Loucy (cell line): ENCODE results near the gene ODAD3.

Experiments used
- EZH2phosphoT487 ChIP-seq: fragments of 200-600 bp; IDR thresholded peaks from 2 replicates; pipeline ENCODE4 v1.6.1; 2018; ENCODE audit warnings: antibody characterized with exemption, mild to moderate bottlenecking, moderate library complexity, borderline replicate concordance
- TF ChIP-seq, protein P1 (sequence below): fragments of 200-600 bp; sonication (generic); conservative IDR thresholded peaks from 2 replicates; pipeline ENCODE4 v1.5.1; 2014; ENCODE audit warnings: mild to moderate bottlenecking, antibody characterized with exemption, low read length

DNA sequence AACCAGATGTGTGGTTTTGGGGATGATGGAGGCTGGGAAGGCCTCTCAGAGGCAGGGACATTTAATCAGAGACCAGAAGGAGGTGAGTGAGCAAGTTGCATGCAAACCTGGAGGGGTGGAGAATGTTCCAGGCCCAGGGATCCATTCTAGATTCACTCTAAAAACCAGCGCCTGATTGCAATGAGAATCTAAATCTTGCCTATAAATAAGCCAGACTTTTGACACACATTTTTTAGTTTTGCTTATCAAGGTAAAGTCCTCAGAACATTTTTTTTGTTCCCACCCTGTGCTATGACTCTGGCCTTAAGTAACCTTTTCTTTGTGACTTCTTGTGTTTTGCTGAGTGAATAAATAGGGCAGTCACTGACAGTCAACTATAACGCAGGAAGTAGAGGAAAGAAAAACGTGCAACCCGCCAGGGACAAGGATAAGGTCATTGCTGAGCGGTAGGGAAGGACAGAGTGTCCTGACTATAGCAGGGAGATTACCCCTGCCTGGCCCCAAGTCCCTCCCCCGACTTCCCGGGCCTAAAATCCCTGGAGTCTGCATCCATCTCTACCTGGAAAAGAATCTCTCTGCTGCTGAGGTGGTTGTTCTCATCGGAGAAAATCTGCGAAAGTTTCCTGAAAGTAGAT, 30.2 kb downstream of the ODAD3 start:
- TF ChIP-seq, protein P1, sequence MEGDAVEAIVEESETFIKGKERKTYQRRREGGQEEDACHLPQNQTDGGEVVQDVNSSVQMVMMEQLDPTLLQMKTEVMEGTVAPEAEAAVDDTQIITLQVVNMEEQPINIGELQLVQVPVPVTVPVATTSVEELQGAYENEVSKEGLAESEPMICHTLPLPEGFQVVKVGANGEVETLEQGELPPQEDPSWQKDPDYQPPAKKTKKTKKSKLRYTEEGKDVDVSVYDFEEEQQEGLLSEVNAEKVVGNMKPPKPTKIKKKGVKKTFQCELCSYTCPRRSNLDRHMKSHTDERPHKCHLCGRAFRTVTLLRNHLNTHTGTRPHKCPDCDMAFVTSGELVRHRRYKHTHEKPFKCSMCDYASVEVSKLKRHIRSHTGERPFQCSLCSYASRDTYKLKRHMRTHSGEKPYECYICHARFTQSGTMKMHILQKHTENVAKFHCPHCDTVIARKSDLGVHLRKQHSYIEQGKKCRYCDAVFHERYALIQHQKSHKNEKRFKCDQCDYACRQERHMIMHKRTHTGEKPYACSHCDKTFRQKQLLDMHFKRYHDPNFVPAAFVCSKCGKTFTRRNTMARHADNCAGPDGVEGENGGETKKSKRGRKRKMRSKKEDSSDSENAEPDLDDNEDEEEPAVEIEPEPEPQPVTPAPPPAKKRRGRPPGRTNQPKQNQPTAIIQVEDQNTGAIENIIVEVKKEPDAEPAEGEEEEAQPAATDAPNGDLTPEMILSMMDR: no peak
- no peak for TF ChIP-seq EZH2phosphoT487
